Measurements from ENCODE around the gene SEMA7A.

DNA sequence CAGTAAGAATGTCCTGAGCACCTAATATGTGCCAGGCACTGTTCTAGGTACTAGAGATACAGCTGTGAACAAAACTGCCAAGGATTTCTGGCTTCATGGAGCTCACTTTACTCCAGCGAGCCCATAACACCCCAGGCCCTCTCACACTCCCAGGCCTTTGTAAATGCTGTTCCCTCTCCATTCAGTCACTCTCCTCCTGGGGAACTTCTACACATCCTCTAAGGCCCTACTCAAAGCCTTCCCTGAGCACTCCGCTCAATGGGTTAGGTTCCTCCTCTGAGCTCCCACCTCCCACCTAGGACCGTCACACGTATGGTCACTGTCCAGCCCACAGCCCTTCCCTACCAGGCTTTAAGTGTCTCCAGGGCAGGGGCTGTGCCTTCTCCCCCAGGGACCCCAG, 27.2 kb downstream of the SEMA7A start:
- TF ChIP-seq TAF1 (IDR thresholded peaks at IDR 0.05; ENCODE audit: borderline replicate concordance, low read depth, low read length) (no peak), POLR2AphosphoS5 (IDR thresholded peaks at IDR 0.05; ENCODE audit: low read depth, low read length) (no peak), POLR2A (IDR thresholded peaks at IDR 0.05; ENCODE audit: low read depth, low read length) (no peak)

Data from GM12892 (cell line).